UCSD-AML1 (cell line): Measurements from ENCODE around the gene C2orf78.

ENCODE experiments used
- DNase-seq: peaks from one replicate; lab custom pipeline; 2025; ENCODE audit not compliant: unreplicated experiment; lab: John Stamatoyannopoulos, UW

C2orf78 gene

GRCh38 chr2:73837847-73838585 lies 54.0 kb downstream of the C2orf78 start:
- DNase-seq, result no peak

GRCh38 chr2:73838889-73839534 lies 55.0 kb downstream of the C2orf78 start:
- no peak for DNase-seq

DNA sequence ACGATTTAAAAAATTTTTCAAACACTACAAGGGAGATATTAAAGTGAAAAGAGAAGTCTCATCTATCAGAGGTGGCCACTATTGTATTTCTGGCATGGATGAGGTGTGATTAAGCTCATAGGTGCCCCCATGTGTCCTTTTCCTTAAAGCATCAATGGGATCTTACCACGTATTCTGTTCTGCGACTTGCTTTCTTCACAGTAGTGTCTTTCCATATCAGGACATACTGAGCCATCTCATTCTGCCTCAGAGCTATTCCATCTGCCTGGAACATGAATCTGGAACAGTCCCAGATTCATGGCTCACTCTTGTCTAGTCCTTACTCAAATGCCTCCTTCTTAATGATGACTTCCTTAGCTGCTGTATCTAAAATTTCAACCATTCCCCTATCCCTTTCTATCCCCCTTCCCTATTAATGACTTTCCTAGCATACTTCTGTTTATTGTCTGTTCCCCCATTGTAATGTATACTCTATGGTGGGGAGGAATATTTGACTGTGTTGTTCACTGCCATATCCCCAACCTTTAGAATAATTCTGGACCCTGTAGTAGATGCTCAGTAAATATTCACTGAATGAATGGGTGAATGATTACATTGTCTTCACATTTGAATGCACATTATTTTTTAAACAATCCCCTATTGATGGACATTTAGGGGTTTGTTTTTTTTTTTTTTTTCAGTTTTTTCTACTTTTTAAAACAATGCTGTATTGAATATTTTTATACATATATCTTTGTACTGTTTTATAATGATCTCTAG lies 55.8 kb downstream of the C2orf78 start:
- DNase-seq, result no peak

GRCh38 chr2:73841912-73842738 lies 58.1 kb downstream of the C2orf78 start:
- DNase-seq, result no peak

DNA sequence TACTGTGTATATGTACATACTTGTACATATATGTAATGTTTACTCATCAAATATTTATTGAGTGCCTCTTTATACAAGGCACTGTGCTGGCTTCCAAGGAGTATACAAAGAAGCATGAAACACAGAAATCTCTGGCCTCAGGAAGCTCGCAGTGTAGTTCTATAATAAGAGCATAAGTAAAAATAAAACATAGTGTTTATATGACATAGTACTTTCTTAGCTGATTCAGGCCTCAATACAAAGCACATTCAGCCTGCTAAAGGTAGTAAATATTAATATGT lies 58.7 kb downstream of the C2orf78 start:
- DNase-seq, result no peak

GRCh38 chr2:73844087-73844486 lies 60.1 kb downstream of the C2orf78 start:
- no peak for DNase-seq

GRCh38 chr2:73850009-73850408 lies 66.0 kb downstream of the C2orf78 start:
- DNase-seq, result no peak

- DNase-seq, result no peak
Observed at GRCh38 chr2:73851274-73851673, 67.3 kb downstream of the C2orf78 start.

GRCh38 chr2:73852020-73852419 lies 68.0 kb downstream of the C2orf78 start:
- DNase-seq, result no peak

GRCh38 chr2:73855526-73855925 lies 71.5 kb downstream of the C2orf78 start:
- no peak for DNase-seq

DNA sequence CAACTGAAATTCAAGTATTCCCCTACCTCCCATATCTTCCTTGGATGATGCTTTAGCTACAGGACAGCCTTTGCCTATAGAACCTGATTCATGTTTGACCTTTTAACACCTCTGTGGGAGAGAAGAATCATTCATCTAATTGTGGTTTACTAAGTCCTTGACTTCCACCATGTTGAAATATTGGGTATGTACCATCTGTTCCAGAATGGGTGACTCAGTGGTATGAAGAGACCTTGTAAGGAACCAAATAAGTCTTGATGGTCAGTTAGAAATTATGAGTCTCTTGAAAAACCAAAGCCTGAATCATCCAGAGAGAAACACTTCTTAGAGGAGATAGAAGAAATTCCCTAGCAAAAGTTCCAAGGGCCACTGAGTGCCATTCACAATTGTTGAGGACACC lies 72.2 kb downstream of the C2orf78 start:
- DNase-seq, result no peak

DNA sequence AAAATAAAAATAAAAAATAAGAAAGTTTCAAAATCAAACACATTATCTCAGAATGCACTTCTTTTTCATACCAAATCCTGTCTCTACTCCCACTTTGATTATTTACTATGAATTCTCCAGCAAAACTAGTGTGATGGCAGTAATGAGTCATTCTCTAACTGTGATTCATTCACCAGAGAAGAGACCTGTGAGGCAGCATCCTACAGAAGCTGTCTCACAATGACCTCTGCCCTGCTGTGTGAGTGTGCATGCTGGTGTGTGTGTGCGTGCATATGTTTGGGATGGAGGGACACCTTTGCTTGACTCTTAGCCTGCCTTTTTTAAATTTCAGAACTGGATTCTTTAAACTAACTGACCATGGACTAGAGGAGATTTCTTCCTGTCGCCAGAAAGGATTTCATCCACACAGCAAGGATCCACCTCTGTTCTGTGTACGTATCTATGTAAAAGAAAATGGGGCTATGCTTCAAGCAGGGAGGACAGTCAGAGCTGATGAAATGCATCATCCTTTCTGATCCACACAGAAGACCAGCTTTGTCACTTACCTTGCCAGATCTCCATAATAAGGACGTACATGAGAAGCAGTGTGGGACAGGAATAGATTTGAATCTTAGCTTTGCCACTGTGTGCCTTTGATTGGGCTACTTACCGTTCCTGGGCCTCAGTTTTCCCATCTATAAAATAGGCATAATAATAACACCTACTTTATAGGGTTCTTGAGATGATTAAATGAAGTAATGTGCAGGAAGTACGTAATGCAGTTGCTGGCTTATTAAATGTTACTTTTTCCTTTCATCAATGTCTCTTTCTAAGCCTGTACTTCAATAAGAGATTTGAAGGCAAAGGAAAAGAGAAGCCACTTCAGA lies 76.0 kb downstream of the C2orf78 start:
- DNase-seq, result no peak

- DNase-seq, result no peak
Observed at GRCh38 chr2:73862987-73863386, 79.0 kb downstream of the C2orf78 start.
